Muscle layer of colon (tissue), 2 donors: Measurements from ENCODE around the gene ST6GALNAC6.
"Not testable (repeated sequence)": the region's sequence is repeated elsewhere in the genome, so short reads cannot be mapped to it uniquely, and the experiment has no call there.

Source experiments
- H3K27ac ChIP-seq: one replicate; pipeline ENCODE4 v1.7.0; 2013; ENCODE audit warnings: low read depth, mild to moderate bottlenecking, low read length, moderate library complexity
- H3K27me3 ChIP-seq, 2 donors: one replicate each; pipeline ENCODE4 v1.7.0; 2013; ENCODE audit warnings: low read length in 2 of 2, mild to moderate bottlenecking in 2 of 2; ENCODE audit not compliant: insufficient read depth in 2 of 2, control insufficient read depth in 1 of 2
- H3K36me3 ChIP-seq: one replicate; pipeline ENCODE4 v1.7.0; 2013; ENCODE audit warnings: mild to moderate bottlenecking, low read length; ENCODE audit not compliant: insufficient read depth
- H3K4me1 ChIP-seq: one replicate; pipeline ENCODE4 v1.7.0; 2013; ENCODE audit warnings: mild to moderate bottlenecking, low read length; ENCODE audit not compliant: insufficient read depth
- H3K4me3 ChIP-seq, 2 donors: one replicate each; pipeline ENCODE4 v1.7.0; 2013; ENCODE audit warnings: low read length in 2 of 2, low read depth in 1 of 2, mild to moderate bottlenecking in 1 of 2, moderate library complexity in 1 of 2
- H3K9ac ChIP-seq: one replicate; pipeline ENCODE4 v1.7.0; 2013; ENCODE audit warnings: low read length
- H3K9me3 ChIP-seq: one replicate; pipeline ENCODE4 v1.7.0; 2013; ENCODE audit warnings: mild to moderate bottlenecking, low read length
- donor health status: abdominal sarcoma.
- donor health status: Adenocarcinoma of cecum.

The ST6GALNAC6 gene

DNA sequence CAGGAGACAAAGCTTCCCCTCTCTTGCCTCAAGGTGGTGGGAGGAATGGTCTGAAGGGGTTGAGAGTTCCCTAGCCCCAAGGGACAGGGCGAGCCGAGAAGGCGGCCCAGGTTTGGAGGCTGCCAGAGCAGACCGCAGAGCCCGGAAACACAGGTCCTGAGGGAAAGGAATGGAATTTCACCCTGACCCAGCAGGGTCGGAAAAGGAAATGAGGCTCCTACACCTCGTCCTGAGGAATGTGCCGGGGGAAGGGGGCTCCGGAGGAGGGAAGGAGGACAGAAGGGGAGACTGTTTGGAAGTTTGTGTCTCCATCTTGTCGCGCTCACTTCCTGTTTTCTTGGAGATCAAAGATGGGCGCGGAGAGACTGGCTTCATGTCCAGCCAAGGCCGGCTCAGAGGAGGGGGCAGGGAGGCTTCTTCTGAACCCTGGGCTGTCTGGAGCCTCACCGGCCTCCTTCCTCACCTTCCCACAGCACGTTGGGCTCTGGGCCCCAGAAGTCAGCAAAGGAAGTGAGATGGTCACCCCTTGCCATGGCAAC is 54.5 kb downstream of the ST6GALNAC6 start:
- H3K27ac ChIP-seq: no peak overlapping the region
- peaks cover 5% of the 10 kb centered on the region for H3K4me1 ChIP-seq
- no peaks in the 10 kb centered on the region for H3K36me3 ChIP-seq
- no peak overlapping the region for H3K4me3 ChIP-seq
- H3K9ac ChIP-seq: no peak overlapping the region
- H3K9me3 ChIP-seq: no peaks in the 10 kb centered on the region
- no peaks in the 10 kb centered on the region for H3K27me3 ChIP-seq

DNA sequence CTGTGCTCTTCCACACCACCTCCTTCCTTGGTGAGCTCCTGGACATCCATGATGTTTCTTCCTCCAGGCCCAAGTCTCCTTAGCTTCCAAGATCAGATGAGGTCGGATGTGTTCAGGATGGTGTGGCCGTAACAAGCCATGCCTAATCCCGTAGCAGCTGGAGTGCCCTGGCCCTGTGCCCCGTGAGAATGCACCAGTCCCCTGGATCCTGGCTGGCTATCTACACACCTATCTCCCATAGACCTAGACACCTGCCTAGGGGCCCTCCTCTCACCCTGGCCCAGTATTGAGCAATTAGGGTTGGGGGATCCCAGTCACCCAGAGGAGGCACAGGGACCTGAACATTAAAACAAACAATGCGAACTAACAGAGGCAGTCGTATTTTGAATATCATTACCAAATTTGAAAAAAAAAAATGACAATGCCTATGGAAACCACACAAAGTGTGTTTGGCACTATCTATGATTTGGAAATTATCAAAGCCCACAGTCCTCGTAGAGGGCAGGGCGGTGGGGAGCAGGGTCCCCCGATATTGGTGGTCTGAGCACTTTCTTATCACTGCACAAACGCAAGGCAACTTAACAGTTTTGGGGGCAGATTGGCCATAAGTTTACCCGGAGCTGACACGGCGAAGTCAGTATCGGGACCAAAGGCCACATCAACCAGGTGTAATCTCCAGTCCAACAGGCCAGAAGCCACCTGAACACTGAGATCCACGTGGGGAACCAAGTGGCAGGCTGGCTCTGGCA is 58.1 kb downstream of the ST6GALNAC6 start:
- Histone ChIP-seq H3K27me3 (no peaks in the 10 kb centered on the region), H3K9me3 (no peaks in the 10 kb centered on the region), H3K27ac (no peak overlapping the region), H3K9ac (no peak overlapping the region), H3K36me3 (no peaks in the 10 kb centered on the region), H3K4me3 (no peak overlapping the region), H3K4me1 (peaks cover 19% of the 10 kb centered on the region)

DNA sequence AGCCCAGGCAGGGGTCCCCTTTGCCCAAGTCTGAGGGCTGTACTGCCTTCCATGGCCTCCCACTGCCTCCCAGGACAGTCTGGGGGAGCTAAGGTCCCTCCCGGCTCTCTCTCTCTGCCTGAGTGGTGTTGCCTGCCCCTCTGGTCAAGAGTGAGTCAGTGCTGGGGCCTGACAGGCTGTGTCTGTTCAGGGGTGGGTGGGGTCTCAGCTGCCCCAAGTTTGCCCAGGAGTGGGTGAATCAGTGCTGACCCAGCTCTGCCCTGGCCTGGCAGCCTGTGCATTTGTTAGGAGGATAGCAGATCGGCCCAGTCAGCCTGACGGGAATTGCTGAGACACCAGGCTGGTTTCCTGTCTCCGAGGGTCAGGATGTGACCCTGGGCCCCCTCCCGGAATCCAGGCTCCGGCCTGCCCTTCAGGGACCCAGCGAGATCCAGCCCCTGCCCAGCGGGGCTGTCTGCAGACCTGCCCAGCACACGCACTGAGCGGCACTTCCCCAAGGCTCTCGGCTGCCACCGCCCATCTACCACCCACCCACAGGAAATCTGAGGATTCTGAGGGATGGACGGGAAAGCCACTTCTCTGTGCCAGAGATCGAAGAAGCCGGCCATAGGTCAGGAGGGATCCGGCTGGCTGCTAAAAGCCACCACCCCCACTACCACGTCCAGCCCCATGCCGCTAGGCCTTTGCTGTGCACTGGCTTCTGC is 60.9 kb downstream of the ST6GALNAC6 start:
- H3K27ac ChIP-seq: peak overlapping the region; percentile 63
- H3K9ac ChIP-seq: peak overlapping the region; percentile 9
- peaks cover 23% of the 10 kb centered on the region for H3K4me1 ChIP-seq
- no peaks in the 10 kb centered on the region for H3K9me3 ChIP-seq
- H3K36me3 ChIP-seq: no peaks in the 10 kb centered on the region
- no peak overlapping the region for H3K4me3 ChIP-seq
- H3K27me3 ChIP-seq: no peaks in the 10 kb centered on the region

DNA sequence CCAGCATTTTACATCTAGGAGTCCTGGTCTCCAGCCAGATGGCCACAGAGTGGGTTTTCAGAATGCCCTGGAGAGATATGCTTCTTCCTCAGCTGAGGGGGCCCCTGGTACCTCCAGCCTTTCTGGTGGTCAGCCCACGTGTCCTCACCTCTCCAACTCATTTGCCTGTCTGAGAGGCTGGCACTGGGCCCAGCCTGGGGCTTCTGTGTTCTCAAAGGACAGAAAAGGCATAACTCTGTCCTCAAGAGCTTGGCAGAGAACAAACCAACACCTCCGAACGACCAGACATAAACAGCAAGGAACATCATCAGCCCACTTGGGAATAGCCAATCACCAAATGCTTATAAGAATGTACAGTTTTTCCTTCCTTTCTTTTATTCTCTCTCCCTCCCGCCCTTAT is 62.1 kb downstream of the ST6GALNAC6 start:
- H3K36me3 ChIP-seq: no peaks in the 10 kb centered on the region
- H3K27ac ChIP-seq: peak overlapping the region; percentile 63
- H3K4me1 ChIP-seq: peaks cover 23% of the 10 kb centered on the region
- peak overlapping the region; percentile 33 for H3K9ac ChIP-seq
- no peaks in the 10 kb centered on the region for H3K27me3 ChIP-seq
- no peaks in the 10 kb centered on the region for H3K9me3 ChIP-seq
- no peak overlapping the region for H3K4me3 ChIP-seq

DNA sequence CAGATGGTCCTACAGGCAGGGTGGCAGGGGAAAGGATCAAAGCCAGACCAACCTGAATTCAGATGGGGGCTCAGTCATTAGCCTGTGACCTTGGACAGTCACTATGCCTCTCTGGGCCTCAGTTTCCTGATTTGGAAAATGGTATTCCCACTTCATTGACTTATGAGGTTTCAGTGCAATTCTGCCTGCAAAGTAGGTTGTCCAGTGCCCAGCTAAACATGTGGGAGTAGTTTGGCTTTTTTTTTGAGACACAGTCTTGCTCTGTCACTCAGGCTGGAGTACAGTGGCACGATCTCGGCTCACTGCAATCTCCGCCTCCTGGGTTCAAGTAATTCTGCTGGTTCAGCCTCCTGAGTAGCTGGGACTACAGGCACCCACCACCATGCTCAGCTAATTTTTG is 62.8 kb downstream of the ST6GALNAC6 start:
- Histone ChIP-seq H3K4me3 (peak overlapping the region in 1 of 2 donors; percentile 18), H3K27ac (peak overlapping the region; percentile 67), H3K9ac (peak overlapping the region; percentile 33), H3K4me1 (peaks cover 23% of the 10 kb centered on the region)
- not testable (repeated sequence) for H3K36me3 ChIP-seq, H3K9me3 ChIP-seq, H3K27me3 ChIP-seq

DNA sequence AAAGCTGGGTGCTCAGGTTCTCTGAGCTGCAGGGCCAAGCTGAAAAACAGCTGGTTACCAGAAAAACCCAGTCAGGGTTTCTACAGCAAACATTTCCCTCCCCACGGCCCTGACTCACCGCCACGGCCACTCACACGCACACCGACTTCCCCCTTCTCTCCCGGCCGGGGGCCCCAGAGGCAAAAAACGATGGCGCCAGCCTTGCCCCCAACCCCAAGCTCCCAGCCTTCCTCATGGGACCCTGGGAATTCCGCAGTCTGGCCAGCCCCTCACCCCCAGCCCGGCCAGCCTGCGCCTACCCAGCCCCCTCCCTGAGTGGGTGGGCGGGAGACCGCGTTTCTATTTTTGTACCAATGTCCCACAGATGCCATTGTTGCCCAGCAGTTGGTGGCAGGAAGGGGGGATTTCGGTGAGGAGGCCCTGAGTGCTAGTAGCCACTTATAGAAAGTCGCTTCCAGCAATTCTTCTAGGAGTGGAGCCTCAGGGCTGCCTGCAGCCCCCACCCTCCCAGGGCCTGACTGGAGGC is 63.3 kb downstream of the ST6GALNAC6 start:
- Histone ChIP-seq H3K9me3 (no peaks in the 10 kb centered on the region), H3K9ac (no peak overlapping the region), H3K4me1 (peaks cover 23% of the 10 kb centered on the region), H3K27me3 (no peaks in the 10 kb centered on the region), H3K4me3 (peak overlapping the region in 1 of 2 donors; percentile 38), H3K36me3 (no peaks in the 10 kb centered on the region), H3K27ac (peak overlapping the region; percentile 67)
